Muscle layer of colon (tissue), 2 donors: Measurements from ENCODE around the gene METRNL.

Experiments
- H3K27ac ChIP-seq: one replicate; pipeline ENCODE4 v1.7.0; 2013; ENCODE audit warnings: low read depth, mild to moderate bottlenecking, low read length, moderate library complexity
- H3K27me3 ChIP-seq, 2 donors: one replicate each; pipeline ENCODE4 v1.7.0; 2013; ENCODE audit warnings: low read length in 2 of 2, mild to moderate bottlenecking in 2 of 2; ENCODE audit not compliant: insufficient read depth in 2 of 2, control insufficient read depth in 1 of 2
- H3K36me3 ChIP-seq: one replicate; pipeline ENCODE4 v1.7.0; 2013; ENCODE audit warnings: mild to moderate bottlenecking, low read length; ENCODE audit not compliant: insufficient read depth
- H3K4me1 ChIP-seq: one replicate; pipeline ENCODE4 v1.7.0; 2013; ENCODE audit warnings: mild to moderate bottlenecking, low read length; ENCODE audit not compliant: insufficient read depth
- H3K4me3 ChIP-seq, 2 donors: one replicate each; pipeline ENCODE4 v1.7.0; 2013; ENCODE audit warnings: low read length in 2 of 2, low read depth in 1 of 2, mild to moderate bottlenecking in 1 of 2, moderate library complexity in 1 of 2
- H3K9ac ChIP-seq: one replicate; pipeline ENCODE4 v1.7.0; 2013; ENCODE audit warnings: low read length
- H3K9me3 ChIP-seq: one replicate; pipeline ENCODE4 v1.7.0; 2013; ENCODE audit warnings: mild to moderate bottlenecking, low read length
- donor health status: abdominal sarcoma.
- donor health status: Adenocarcinoma of cecum.

Gene METRNL

DNA sequence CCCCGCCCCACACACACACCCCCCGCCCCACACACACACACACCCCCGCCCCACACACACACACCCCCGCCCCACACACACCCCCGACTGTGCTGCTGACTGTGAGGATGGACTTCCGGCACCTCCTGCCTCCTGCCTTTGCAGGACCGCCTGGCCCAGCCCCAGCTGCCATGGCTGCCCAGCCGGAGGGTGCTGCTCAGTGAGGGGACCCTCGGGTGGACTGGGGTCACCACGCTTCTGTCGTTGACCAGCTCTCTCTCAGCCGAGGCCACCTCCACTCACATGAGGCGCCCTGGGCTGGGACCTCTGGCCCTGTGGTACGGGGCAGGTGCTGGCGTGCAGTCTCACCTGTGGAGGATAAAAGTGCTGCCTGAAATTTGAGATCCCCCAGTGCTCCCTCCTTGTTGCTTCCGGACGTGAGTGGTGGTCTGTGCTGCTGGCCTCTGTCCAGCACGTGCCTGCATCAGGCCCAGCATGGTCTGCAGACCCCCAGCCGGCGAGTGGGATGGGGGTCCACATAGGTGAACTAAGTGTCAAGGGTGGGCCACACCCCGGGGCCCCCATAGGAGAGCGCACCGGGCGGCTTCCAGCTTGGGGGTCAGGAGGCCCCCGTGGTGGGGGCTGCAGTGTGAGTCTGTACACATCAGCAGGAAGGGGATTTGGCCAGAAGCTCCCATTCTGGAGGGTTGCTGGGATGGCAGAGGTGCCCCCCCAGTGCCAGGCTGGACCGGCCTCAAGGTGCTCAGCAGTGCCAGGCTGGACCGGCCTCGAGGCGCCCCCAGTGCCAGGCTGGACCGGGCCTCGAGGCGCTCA lies 11.2 kb downstream of the METRNL start:
- no peak overlapping the region for H3K4me3 ChIP-seq
- H3K27ac ChIP-seq, result no peak overlapping the region
- H3K4me1 ChIP-seq, result peaks cover 9% of the 10 kb centered on the region
- H3K9me3 ChIP-seq, result no peaks in the 10 kb centered on the region
- no peaks in the 10 kb centered on the region for H3K27me3 ChIP-seq
- no peak overlapping the region for H3K9ac ChIP-seq
- H3K36me3 ChIP-seq, result peaks cover 22% of the 10 kb centered on the region

DNA sequence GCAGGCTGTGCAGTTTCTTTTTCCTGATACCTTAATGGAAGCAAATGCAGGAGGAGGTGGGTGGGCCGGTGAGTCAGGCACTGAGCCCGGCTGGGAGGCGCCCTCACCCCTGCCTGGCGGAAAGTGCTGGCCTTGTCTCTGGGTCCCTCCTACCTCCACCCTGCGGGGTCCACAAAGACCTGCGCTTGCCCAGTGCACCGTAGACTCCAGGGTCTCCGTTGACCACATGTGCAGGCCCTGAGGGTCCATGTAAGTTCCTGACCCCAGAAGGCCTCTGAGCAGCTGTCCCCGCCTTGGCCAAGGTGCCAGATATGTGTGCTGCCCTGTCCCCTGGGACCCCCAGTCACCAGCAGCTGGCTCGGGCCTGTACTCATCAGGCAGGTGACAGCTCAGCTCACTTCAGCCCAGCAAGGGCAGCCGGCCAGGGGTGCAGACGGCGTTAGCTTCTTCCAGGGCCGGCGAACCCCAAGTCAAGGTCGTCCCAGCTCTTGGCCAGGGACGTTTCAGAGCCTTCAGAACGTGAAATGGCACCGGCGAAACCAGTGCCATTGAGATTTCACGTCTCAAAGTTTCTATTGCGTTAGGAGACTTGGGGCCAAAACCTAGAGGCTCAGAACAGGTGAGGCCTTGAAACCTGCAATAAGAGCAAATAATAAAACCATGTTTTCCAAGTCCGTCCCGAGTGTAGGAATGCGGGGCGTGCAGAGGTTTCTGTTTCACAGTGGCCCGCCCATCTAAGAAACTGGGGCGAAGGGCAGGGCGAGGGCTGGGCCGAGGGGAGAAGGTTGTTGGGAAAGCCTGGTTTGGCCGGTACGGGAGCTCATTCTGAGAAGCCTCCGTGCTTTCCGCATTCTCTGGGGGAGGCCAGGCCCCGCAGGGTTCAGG lies 12.1 kb downstream of the METRNL start:
- Histone ChIP-seq H3K36me3 (peaks cover 31% of the 10 kb centered on the region), H3K9ac (no peak overlapping the region), H3K27ac (no peak overlapping the region), H3K27me3 (no peaks in the 10 kb centered on the region), H3K9me3 (no peaks in the 10 kb centered on the region), H3K4me1 (peaks cover 9% of the 10 kb centered on the region), H3K4me3 (no peak overlapping the region)

- Histone ChIP-seq H3K36me3 (peaks cover 32% of the 10 kb centered on the region), H3K4me3 (no peak overlapping the region), H3K4me1 (peaks cover 9% of the 10 kb centered on the region), H3K27me3 (no peaks in the 10 kb centered on the region), H3K9ac (no peak overlapping the region), H3K27ac (no peak overlapping the region), H3K9me3 (no peaks in the 10 kb centered on the region)
These were observed 12.8 kb downstream of the METRNL start for GRCh38 chr17:83092186-83092585.

- no peaks in the 10 kb centered on the region for H3K27me3 ChIP-seq
- no peak overlapping the region for H3K9ac ChIP-seq
- peaks cover 6% of the 10 kb centered on the region for H3K4me1 ChIP-seq
- H3K9me3 ChIP-seq, result no peaks in the 10 kb centered on the region
- H3K27ac ChIP-seq, result no peak overlapping the region
- no peak overlapping the region for H3K4me3 ChIP-seq
- H3K36me3 ChIP-seq, result peaks cover 32% of the 10 kb centered on the region
These were observed 13.5 kb downstream of the METRNL start for GRCh38 chr17:83092931-83093330.

GRCh38 chr17:83093506-83093905 lies 14.1 kb downstream of the METRNL start:
- H3K4me1 ChIP-seq, result no peaks in the 10 kb centered on the region

DNA sequence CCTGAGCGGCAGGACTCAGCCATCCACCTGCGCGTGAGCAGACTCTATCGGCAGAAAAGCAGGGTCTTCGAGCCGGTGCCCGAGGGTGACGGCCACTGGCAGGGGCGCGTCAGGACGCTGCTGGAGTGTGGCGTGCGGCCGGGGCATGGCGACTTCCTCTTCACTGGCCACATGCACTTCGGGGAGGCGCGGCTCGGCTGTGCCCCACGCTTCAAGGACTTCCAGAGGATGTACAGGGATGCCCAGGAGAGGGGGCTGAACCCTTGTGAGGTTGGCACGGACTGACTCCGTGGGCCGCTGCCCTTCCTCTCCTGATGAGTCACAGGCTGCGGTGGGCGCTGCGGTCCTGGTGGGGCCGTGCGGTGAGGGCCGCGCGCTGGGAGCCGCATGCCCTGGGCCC lies 14.9 kb downstream of the METRNL start:
- peaks cover 0 to 10% of the 10 kb centered on the region in 2 donors for H3K27me3 ChIP-seq
- H3K4me3 ChIP-seq, result no peak overlapping the region
- peaks cover 32% of the 10 kb centered on the region for H3K36me3 ChIP-seq
- H3K27ac ChIP-seq, result no peak overlapping the region
- no peaks in the 10 kb centered on the region for H3K4me1 ChIP-seq
- no peaks in the 10 kb centered on the region for H3K9me3 ChIP-seq
- no peak overlapping the region for H3K9ac ChIP-seq

More at GRCh38 chr17:83093506-83093905, 14.1 kb downstream of the METRNL start:
- Histone ChIP-seq H3K4me3 (no peak overlapping the region), H3K27ac (no peak overlapping the region), H3K36me3 (peaks cover 32% of the 10 kb centered on the region), H3K9ac (no peak overlapping the region), H3K27me3 (peaks cover 0 to 2% of the 10 kb centered on the region in 2 donors), H3K9me3 (no peaks in the 10 kb centered on the region)

- Histone ChIP-seq H3K4me3 (no peak overlapping the region), H3K9me3 (no peaks in the 10 kb centered on the region), H3K36me3 (peaks cover 32% of the 10 kb centered on the region), H3K27ac (no peak overlapping the region), H3K27me3 (peaks cover 0 to 17% of the 10 kb centered on the region in 2 donors), H3K9ac (no peak overlapping the region), H3K4me1 (peaks cover 2% of the 10 kb centered on the region)
These were observed 15.6 kb downstream of the METRNL start for GRCh38 chr17:83095016-83095415.

GRCh38 chr17:83096401-83097224 lies 17.2 kb downstream of the METRNL start:
- Histone ChIP-seq H3K9ac (no peak overlapping the region), H3K27me3 (peaks cover 0 to 20% of the 10 kb centered on the region in 2 donors), H3K36me3 (peaks cover 32% of the 10 kb centered on the region), H3K9me3 (no peaks in the 10 kb centered on the region), H3K4me1 (peaks cover 13% of the 10 kb centered on the region), H3K4me3 (no peak overlapping the region), H3K27ac (no peak overlapping the region)

- peaks cover 15% of the 10 kb centered on the region for H3K4me1 ChIP-seq
- H3K27ac ChIP-seq, result no peak overlapping the region
- H3K4me3 ChIP-seq, result no peak overlapping the region
- peaks cover 32% of the 10 kb centered on the region for H3K36me3 ChIP-seq
- no peaks in the 10 kb centered on the region for H3K9me3 ChIP-seq
- H3K27me3 ChIP-seq, result peaks cover 0 to 23% of the 10 kb centered on the region in 2 donors
- no peak overlapping the region for H3K9ac ChIP-seq
These were observed 18.4 kb downstream of the METRNL start for GRCh38 chr17:83097831-83098230.

GRCh38 chr17:83098241-83099085 lies 19.1 kb downstream of the METRNL start:
- no peaks in the 10 kb centered on the region for H3K9me3 ChIP-seq
- H3K27ac ChIP-seq, result no peak overlapping the region
- no peak overlapping the region for H3K4me3 ChIP-seq
- H3K4me1 ChIP-seq, result peaks cover 15% of the 10 kb centered on the region
- peaks cover 0 to 27% of the 10 kb centered on the region in 2 donors for H3K27me3 ChIP-seq
- H3K9ac ChIP-seq, result no peak overlapping the region
- peaks cover 26% of the 10 kb centered on the region for H3K36me3 ChIP-seq
